Hepatocyte (in vitro differentiated cells): ENCODE results near the gene ELFN1.

ENCODE experiments used
- CTCF ChIP-seq: fragments of 200-600 bp; sonication (generic); IDR thresholded peaks from 2 replicates; pipeline ENCODE4 v1.5.1; 2016; ENCODE audit warnings: antibody characterized with exemption, mild to moderate bottlenecking; ENCODE audit not compliant: poor library complexity
- EZH2 ChIP-seq: fragments of 200-600 bp; sonication (generic); IDR thresholded peaks from 2 replicates; pipeline ENCODE4 v1.6.1; 2016; ENCODE audit warnings: antibody characterized with exemption, mild to moderate bottlenecking, borderline replicate concordance
- EZH2phosphoT487 ChIP-seq: fragments of 200-600 bp; sonication (generic); IDR thresholded peaks from one replicate; pipeline ENCODE4 v1.6.1; 2018; ENCODE audit warnings: antibody characterized with exemption, mild to moderate bottlenecking, low read depth, moderate library complexity; ENCODE audit not compliant: unreplicated experiment, severe bottlenecking

GRCh38 chr7:1694611-1695511 is 24.8 kb downstream of the ELFN1 start:
- TF ChIP-seq CTCF (no peak), EZH2 (no peak), EZH2phosphoT487 (no peak)
